ENCODE results near the gene FAM117A. TPM values are rescaled to one million over a fixed set of nuclear protein-coding genes. Genes with fewer than 3 reads are reported as not detected.

FAM117A gene
- total and polyA plus RNA-seq, 2 of the 8 experiments (the other 6 are each of a cell fraction or from before 2014, with no cell fraction given) = 28.4 to 45.7 TPM

GRCh38 chr17:49798738-49799137, 34.8 kb upstream of the FAM117A start:
- Histone ChIP-seq H3K36me3 (ENCODE audit: control insufficient read depth in 2 of 4, insufficient read depth in 4 of 4, low read length in 3 of 4) (peaks cover 14 to 63% (median 39%) of the 10 kb centered on the region in 4 experiments), H4K5ac (ENCODE audit: insufficient read length, low read depth, low read length) (no peak overlapping the region), H2BK12ac (ENCODE audit: low read depth, low read length) (no peak overlapping the region), H3K14ac (ENCODE audit: insufficient read length) (no peak overlapping the region), H3K9ac (replicated peaks in 1 of 4; ENCODE audit: extremely low read depth in 1 of 4, low read depth in 3 of 4, low read length in 3 of 4) (no peak overlapping the region), H4K8ac (ENCODE audit: extremely low read depth, insufficient read depth, low read length) (no peak overlapping the region), H2AK5ac (ENCODE audit: low read depth, low read length) (no peak overlapping the region), H3K79me2 (ENCODE audit: control insufficient read depth in 1 of 2, insufficient read depth in 2 of 2, low read length in 2 of 2) (peaks cover 0 to 67% of the 10 kb centered on the region in 2 experiments; a peak in 2 of 4 replicates), H4K91ac (replicated peaks; ENCODE audit: insufficient read length, low read length) (no peak overlapping the region), H2BK20ac (ENCODE audit: low read length) (no peak overlapping the region), H3K79me1 (ENCODE audit: low read depth, low read length) (peaks cover 2% of the 10 kb centered on the region; the same call in 1 of the 2 replicates), H2BK120ac (replicated peaks; ENCODE audit: low read depth, low read length) (no peak overlapping the region), H3K18ac (ENCODE audit: extremely low read depth, low read length) (no peak overlapping the region), H3K23ac (ENCODE audit: insufficient read length) (no peak overlapping the region), H3K4me2 (ENCODE audit: insufficient read depth in 1 of 2, low read depth in 2 of 2, low read length in 2 of 2) (no peak overlapping the region), H3K27ac (ENCODE audit: low read depth, low read length) (no peak overlapping the region), H3K4ac (replicated peaks; ENCODE audit: insufficient read length, low read depth, low read length) (no peak overlapping the region), H2BK5ac (ENCODE audit: low read depth, low read length) (no peak overlapping the region), H3K9me3 (ENCODE audit: insufficient read depth in 2 of 2, low read depth in 1 of 2, low read length in 1 of 2) (no peaks in the 10 kb centered on the region), H3K4me3 (ENCODE audit: extremely low read depth in 1 of 4, insufficient read depth in 2 of 4, low read depth in 3 of 4, low read length in 4 of 4) (no peak overlapping the region), H3K4me1 (replicated peaks in 1 of 4; ENCODE audit: control insufficient read depth in 3 of 4, insufficient read depth in 4 of 4, low read length in 3 of 4) (no peaks in the 10 kb centered on the region), H3K27me3 (replicated peaks in 1 of 4; ENCODE audit: control insufficient read depth in 3 of 4, extremely low read depth in 1 of 4, insufficient read depth in 3 of 4, low read length in 3 of 4) (no peaks in the 10 kb centered on the region), H2BK15ac (ENCODE audit: low read length) (no peak overlapping the region), H2AFZ (ENCODE audit: low read length) (no peak overlapping the region), H4K20me1 (replicated peaks in 1 of 2; ENCODE audit: control insufficient read depth in 1 of 2, insufficient read depth in 2 of 2, low read length in 2 of 2) (peaks cover 5 to 8% of the 10 kb centered on the region in 2 experiments), H3K56ac (replicated peaks; ENCODE audit: insufficient read length, low read depth, low read length) (no peak overlapping the region), H3K23me2 (ENCODE audit: low read depth, low read length) (no peaks in the 10 kb centered on the region)
- DNase-seq (ENCODE audit: low read depth in 1 of 2, low spot score in 2 of 2) = no peak
- ChIA-PET CTCF (ENCODE audit: partially characterized antibody) (interaction anchor here (0.9 kb wide), 3 partner anchors 18 to 316 kb away, joined by 4 read pairs; no protein-coding TSS in a partner anchor), POLR2A (ENCODE audit: partially characterized antibody) (interaction anchor here (0.7 to 2.3 kb wide), 8 partner anchors 8 to 332 kb away, joined by 3 to 12 read pairs (median 4); partner anchors contain the start of genes KAT7 and SAMD14)
- no peak for TF ChIP-seq TCF12 (IDR thresholded peaks at IDR 0.05; ENCODE audit: low read depth, low read length)
- no peak for TF ChIP-seq EP300 (IDR thresholded peaks at IDR 0.05; ENCODE audit: borderline replicate concordance in 1 of 2, low read depth in 2 of 2, low read length in 2 of 2)
- no peak for TF ChIP-seq GABPA (IDR thresholded peaks at IDR 0.05; ENCODE audit: borderline replicate concordance, insufficient read depth, low read length)
- whole genome bisulfite sequencing, 2 experiments (ENCODE audit: extremely low coverage in 1 of 2, insufficient coverage in 1 of 2, insufficient read length in 1 of 2, insufficient replicate concordance in 2 of 2, low coverage in 1 of 2, low lambda C conversion rate in 2 of 2, missing lambda C conversion rate in 1 of 2) = 98% methylated on average over 2 of the region's 2 CpGs; no CpG with 5 or more reads in 1 of the 2 experiments
- no peak for FAIRE-seq

Data from H1 (cell line).